Stimulated activated CD4-positive, alpha-beta T cell treated with anti-CD3 and anti-CD28 coated beads, Interleukin-12 subunit alpha, Interleukin-12 subunit beta, amount 100 ng/mL, for 24 hours (primary cell): ENCODE results near the gene TMC1.

ENCODE experiments used
- DNase-seq, 2 experiments: peaks; one replicate each; pipeline ENCODE4 v3.0.0-alpha.2; 2020; ENCODE audit warnings: low read depth in 2 of 2

Gene TMC1

DNA sequence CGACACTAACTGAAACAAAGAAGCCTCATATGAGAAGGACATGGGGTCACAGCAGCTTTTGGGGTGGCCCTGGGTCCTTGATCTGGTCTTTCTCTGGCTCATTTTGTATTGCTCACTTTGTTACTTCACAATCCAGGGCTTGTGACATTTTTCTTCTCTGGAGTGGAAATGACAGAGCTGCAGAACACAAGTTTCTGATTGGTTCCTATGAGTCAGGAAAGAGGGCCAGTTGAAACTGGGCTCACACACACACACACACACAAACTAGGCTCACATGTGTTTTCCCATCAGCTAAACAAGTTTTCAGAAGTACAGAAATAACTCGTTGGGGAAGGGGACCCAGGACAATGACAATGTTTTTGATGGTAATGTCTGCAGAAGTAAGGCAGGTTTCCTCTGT, 54.3 kb downstream of the TMC1 start:
- DNase-seq: no peak

DNA sequence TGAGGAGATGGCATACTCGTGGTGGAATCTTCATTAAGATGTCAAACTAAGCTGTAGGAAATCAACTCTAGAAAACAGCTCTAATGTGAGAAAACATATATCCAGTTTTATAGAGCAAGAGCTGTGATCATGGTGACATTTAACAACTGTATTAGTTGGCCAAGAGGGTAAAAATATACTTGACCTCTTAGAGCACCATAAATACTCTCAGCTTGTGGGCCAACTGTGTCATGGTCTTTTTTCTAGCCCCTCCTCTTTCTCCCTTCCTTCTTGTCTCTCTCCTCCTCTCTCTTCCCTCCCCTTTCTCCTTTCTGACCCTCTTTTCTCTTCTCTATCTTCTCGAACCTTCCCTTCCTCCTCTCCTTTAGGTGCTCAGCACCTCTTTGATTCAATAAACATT, 54.7 kb downstream of the TMC1 start:
- no peak for DNase-seq

- no peak for DNase-seq
These were observed 55.9 kb downstream of the TMC1 start for GRCh38 chr9:72577212-72577753.

- DNase-seq: no peak
These were observed 57.8 kb downstream of the TMC1 start for GRCh38 chr9:72579190-72579589.

DNA sequence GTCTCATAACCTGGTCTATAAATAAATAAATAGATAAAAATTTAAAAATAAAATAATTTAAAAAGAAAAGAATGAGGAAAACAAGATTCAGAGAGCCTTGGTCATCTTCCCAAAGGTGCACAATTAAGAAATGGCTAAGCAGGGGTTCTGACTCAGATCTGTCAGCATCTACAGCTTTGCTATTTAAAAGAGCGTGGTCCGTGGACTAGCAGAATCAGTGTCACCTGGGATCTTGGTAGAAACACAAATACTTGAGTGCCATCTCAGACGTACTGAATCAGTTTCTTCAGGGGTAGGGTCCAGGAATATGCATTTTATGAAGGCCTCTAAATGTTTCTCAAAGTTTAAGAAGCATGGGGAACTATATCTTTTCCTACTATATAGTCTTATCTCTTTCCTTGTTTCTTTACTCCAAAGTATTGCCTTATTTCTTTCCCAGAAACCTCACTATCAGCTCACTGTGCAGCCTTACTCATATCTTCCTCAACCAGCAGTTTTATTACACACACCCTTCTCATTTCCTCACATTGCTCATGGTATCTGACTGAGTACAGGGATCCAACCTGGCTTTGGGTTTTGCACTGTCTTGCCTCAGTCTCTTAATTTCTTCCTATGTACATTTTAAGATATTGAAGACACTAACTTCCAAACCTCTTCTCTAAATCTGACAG, 58.6 kb downstream of the TMC1 start:
- DNase-seq: no peak

DNA sequence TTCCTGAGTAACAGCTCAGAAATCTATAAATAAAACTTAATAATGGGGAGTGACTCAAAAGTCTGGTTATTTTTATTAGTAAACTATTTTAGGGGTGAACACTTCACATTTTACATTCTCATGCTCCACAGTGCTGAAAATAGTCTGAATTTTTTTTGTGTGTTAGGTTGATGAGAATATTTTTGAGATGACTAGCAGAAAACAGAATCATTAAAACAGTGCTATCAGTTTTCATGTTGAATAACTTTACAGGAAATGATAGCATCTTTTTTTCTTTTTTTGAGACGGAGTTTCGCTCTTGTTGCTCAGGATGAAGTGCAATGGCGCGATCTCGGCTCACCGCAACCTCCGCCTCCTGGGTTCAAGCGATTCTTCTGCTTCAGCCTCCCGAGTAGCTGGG, 60.3 kb downstream of the TMC1 start:
- DNase-seq: no peak

GRCh38 chr9:72583370-72583769, 62.0 kb downstream of the TMC1 start:
- DNase-seq: no peak

GRCh38 chr9:72586388-72587130, 65.2 kb downstream of the TMC1 start:
- no peak for DNase-seq

DNA sequence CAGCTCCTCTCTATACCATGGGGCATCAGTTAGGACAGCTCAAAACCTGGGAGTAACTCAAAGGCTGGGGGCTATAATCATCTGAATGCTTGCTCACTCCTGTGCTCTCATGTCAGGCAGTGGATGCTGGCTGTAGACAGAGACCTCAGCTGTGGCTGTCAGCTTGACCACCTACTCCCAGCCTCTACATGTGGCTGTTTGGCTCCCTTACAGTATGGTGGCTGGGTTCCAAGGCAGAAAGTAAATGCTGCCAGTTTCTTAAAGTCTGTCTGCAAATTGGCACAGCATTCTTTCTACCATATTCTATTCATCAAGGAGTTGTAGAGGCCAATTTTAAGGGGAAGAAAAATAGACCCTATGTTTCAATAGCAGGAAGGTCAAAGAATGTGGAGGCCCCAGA, 66.9 kb downstream of the TMC1 start:
- no peak for DNase-seq

DNA sequence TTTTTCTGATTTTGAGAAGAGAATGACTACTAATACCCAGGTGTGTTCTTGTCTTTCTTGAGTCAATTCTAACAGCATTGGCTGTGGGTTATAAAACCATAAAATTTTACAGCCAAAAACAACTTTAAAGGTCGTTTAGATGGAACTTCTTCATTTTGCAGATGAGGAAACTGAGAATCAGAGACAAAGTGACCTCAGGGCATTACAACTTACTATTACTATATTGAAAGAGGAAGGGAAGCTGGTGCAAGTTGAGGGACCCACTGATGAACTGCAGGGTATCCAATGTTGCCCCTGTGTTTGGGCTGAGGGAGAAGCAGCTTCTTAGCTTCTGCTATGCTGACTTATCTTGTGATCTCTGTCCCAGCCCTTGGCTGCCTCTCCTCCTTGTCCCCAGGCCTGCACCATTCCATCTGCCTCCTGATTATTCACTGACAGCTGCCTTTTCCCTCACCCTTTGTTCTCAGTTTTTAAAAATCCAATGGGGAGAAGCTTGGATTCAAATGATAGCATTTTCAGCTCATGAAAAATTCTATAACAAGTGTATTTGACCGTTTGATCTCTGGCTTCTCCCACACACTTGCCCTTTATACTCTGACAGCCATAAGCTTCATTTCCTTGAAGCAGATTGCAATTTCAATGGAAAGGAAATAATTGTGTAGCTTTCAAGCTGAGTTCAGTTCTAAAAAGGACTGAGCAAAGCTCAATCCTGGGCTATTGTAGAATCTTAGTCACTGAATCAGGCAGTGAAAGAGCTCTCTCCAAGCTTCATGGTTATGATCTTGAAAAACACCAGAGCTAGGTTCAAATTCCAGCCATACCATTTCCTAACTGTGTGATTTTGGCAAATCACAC, 68.5 kb downstream of the TMC1 start:
- DNase-seq: no peak

- no peak for DNase-seq
These were observed 69.4 kb downstream of the TMC1 start for GRCh38 chr9:72590824-72591223.

DNA sequence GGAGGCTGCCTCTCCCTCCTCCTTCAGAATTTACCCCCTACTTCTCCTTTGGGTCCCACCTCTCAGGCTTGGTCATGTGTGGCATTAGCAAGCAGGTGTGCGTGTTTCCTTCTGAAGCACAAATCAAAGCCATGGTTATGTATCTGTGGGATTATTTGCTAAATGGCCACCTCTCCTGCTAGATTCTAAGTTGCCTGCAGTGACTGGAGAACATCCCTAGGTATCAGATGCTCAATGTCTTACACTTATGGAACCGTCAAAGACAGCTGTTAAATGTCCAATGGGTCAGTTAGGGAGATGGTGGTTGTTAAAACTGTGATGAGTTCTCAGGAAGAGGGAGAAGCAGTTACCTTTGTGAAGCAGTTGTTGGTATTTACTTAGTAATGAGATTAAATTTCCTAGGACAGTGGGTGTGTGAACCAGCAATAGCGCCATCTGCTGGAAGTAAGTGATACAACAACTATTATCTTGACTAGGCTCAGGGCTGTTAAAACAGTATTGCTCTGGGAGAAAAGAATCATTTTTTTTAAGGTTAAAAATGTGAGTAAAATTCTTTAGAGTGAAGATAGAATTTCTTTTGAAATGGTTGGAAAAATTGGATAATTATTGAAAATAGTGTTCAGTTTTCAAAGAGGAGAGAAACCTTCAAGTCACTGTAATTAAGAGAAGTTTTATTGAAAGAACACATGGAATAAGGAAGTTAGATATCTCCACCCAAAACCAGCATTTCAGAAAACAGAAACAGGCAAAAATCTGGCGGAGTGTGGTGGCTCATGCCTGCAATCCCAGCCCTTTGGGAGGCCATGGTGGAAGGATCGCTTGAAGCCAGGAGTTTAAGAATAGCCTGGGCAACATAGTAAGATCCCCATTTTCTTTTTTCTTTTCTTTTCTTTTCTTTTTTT, 71.3 kb downstream of the TMC1 start:
- no peak for DNase-seq

DNA sequence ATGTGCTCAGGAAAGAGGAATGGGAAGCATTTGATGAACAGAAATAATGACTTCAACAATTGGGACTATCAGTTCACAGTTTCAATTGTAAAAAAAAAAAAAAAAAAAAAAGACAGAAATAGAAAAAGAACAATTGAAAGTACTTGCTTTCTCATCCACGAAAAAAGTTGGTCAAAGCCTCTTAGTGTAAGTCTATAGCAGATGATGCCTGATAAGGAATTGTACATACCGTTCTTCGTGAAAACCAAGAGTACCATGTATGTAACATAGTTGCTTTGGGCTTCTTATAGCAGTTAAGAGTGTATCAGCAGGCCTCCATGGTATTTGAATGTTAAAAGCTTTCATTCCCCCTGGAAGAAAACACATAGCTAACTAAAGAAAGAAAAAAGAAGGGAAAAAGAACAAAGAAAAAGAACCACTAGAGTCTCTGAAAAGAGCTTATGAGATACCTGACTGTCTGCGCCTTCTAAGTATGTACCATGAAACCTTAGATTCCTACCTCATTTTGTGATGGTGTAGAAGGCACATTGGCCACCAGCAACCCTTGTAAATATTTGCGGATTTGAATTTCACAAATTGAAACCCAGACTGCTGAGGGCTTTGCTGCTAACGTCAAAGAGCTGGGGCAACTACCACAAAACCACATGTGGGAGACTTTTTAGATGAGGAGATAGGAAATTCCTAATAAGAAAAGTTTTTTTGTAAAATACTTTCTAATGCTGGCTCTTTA, 75.2 kb downstream of the TMC1 start:
- DNase-seq: no peak

- DNase-seq: no peak
These were observed 75.7 kb downstream of the TMC1 start for GRCh38 chr9:72597181-72597517.

DNA sequence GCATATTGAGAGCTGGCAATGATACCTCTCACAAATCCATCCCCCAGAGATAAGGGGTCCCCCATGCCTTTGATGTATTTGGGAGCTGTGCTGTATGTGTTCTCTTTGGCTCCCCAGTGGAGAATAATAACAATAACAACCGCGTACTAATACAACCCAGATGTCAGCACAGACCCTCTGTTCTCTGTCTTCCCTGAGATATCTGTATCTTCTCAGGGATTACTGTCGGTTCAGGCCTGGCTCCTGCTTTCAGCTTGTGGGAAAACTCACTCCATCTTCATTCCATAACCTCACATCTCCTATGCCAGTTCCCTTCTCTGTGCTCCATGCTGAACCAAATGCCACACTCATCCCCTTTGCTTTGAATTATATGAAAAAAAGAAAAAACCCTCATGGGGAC, 76.2 kb downstream of the TMC1 start:
- DNase-seq: no peak

GRCh38 chr9:72598639-72599038, 77.2 kb downstream of the TMC1 start:
- no peak for DNase-seq

DNA sequence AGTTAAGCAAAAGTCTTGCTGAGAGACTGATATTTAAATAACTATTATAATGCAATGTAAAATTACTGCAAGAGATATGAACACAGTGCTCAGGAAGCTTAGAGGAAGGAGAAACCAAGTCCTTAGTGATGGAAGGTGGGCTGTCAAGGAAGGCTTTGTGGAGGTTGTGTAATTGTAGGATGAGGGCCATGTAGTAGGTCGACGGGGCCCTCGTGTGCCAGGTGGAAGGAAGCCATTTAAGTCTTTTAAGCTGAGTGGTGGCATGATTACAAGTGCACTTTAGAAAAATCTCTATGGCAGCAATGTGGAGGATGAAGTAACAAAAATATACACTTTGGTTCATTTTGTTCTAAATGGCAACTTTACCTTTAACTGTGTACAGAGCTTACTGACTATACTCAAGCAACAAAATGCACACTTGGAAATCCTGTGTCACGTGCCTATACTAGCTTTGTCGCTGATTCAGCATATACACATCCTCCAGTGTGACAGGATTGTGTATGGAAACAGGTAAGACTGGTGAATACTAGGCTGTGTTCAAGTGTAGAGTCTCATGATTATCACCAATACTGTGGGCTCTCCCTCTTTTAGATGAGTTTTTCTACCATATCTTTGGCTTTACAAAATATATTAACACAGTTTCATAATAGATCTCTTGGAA, 78.6 kb downstream of the TMC1 start:
- no peak for DNase-seq

- DNase-seq: no peak
These were observed 79.3 kb downstream of the TMC1 start for GRCh38 chr9:72600671-72601070.

DNA sequence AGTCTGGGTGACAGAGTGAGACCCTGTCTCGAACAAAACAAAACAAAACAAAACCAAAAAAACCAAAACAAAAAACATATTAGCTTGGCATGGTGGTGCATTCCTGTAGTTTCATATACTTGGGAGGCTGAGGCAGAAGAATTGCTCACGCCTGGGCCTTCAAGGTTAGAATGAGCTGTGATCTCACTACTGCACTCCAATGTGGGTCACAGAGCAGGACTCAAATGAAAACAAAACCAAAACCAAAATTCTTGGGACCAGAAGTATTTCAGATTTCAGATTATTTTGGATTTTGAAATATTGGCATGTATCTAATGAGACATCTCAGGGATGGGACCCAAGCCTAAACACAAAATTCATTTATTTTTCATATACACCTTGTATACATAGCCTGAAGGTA, 80.2 kb downstream of the TMC1 start:
- DNase-seq: no peak

DNA sequence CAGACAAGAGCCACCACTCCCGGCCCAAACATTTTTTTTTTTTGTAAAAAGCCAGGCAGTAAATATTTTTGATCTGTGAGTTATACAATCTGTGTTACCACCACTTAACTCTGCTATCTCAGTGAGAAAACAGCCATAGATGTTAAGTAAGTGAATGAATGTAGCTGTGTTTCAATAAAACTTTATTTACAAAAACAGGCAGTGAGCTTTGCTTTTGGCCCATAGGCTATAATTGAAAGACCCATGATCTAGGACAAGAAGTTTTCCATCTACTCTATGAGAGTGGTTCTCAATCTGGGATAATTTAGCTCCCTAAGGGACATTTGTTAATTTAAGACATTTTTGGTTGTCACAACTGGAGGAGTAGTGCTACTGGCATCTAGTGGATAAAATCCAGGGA, 91.0 kb downstream of the TMC1 start:
- DNase-seq: no peak
